GM12875 (cell line): ENCODE measurements around the gene FANK1.

Source experiments
- H3K4me3 ChIP-seq: one replicate; pipeline ENCODE4 v1.5.1; 2011; ENCODE audit warnings: low read depth, low read length, control low read depth
- CTCF ChIP-seq: IDR thresholded peaks from 2 replicates; pipeline ENCODE4 v1.5.1; 2011; ENCODE audit warnings: low read depth, mild to moderate bottlenecking, control low read depth, inconsistent platforms, low read length, moderate library complexity, borderline replicate concordance; ENCODE audit not compliant: insufficient read depth

Gene FANK1

GRCh38 chr10:125896088-125896934 is at the start of gene FANK1:
Gene FANK1 (plus strand): TSS chr10:125896564. CDS start chr10:125896643, 79 bp downstream.
- peak within 1 kb of the TSS; percentile 63 for H3K4me3 ChIP-seq

DNA sequence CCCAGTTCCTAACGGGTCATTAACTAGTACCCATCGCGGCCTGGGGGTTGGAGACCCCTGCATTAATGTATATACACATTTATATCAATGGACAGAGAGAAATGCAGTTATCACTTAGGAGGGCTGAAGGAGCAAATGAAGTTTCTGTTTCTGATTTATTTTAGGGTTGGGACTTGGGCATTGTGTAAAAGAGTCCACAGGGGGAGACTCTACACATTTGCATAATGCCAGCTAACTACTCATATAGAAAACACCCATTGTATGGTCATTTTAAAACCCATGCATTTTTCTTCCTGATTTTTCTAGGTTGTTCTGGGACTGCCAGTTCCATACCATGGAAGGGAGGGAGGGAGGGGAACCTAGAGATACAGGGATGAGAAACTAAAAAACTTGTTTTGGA is 49.5 kb upstream of the FANK1 start:
- H3K4me3 ChIP-seq: no peak overlapping the region
- no peak for TF ChIP-seq CTCF

- no peak for TF ChIP-seq CTCF
- no peak overlapping the region for H3K4me3 ChIP-seq
These were observed 48.0 kb upstream of the FANK1 start for GRCh38 chr10:125848371-125848770.

GRCh38 chr10:125848857-125849256 is 47.5 kb upstream of the FANK1 start:
- H3K4me3 ChIP-seq: no peak overlapping the region
- TF ChIP-seq CTCF: no peak

DNA sequence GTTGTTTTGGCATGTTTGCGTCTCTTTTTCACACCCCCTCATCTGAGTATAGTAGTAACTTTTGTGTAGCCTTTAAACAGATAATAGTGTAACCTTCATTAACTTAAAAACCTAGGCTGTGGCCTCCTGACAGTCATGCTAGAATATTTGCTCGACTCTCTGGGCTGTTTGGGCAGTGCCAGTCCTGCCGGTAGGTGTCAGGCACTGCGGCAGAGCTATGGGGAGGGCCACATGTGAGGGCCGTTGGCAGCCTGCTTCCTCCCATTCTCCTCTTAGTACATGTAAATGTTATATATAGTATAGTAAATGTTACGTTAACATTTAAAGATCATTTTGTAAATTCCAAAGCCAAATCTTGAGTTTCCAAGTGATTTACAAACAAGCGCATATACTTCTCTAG is 46.9 kb upstream of the FANK1 start:
- no peak overlapping the region for H3K4me3 ChIP-seq
- TF ChIP-seq CTCF: no peak

GRCh38 chr10:125850766-125851731 is 45.3 kb upstream of the FANK1 start:
- no peak for TF ChIP-seq CTCF

GRCh38 chr10:125852487-125852886 is 43.9 kb upstream of the FANK1 start:
- no peak overlapping the region for H3K4me3 ChIP-seq
- TF ChIP-seq CTCF: no peak

More at GRCh38 chr10:125850766-125851731, 45.3 kb upstream of the FANK1 start:
- no peak overlapping the region for H3K4me3 ChIP-seq
